Raji (cell line): ENCODE measurements around the gene LANCL2.

ENCODE experiments used
- POLR2A ChIP-seq: IDR thresholded peaks from 2 replicates; pipeline ENCODE4 v1.6.1; 2011; ENCODE audit warnings: low read depth, low read length, control low read depth; ENCODE audit not compliant: insufficient read depth

The LANCL2 gene

GRCh38 chr7:55413442-55413841 is 48.3 kb downstream of the LANCL2 start:
- no peak for TF ChIP-seq POLR2A

DNA sequence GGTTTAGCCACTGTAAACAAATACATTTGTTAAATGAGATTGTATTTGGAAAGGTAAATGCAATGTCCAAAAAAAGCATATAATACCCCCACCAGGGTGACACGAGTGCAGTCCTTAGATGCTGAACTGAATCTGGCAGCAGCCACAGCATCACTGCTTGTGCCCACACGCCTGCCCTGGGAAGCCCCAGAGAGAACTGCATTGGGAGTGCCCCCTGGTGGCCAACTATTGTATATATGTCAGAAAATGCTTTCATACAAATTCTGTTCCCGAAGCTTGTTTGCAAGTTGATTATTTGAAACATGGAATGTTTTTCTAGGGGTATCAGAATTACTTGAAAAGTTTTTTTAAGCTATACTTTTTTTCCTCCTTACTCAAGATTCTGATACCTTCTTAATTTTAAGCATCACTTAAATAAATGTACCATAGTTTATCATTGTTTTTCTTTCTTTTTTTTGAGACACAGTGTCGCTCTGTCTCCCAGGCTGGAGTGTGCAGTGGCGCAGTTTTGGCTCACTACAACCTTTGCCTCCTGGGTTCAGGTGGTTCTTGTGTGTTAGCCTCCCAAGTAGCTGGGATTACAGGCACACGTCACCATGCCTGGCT is 50.1 kb downstream of the LANCL2 start:
- no peak for TF ChIP-seq POLR2A

GRCh38 chr7:55420530-55420929 is 55.4 kb downstream of the LANCL2 start:
- TF ChIP-seq POLR2A, result no peak

GRCh38 chr7:55423277-55423711 is 58.2 kb downstream of the LANCL2 start:
- TF ChIP-seq POLR2A, result no peak

GRCh38 chr7:55423891-55424290 is 58.8 kb downstream of the LANCL2 start:
- no peak for TF ChIP-seq POLR2A

- TF ChIP-seq POLR2A, result no peak
Measured at GRCh38 chr7:55425141-55425752, 60.1 kb downstream of the LANCL2 start.

- TF ChIP-seq POLR2A, result no peak
Measured at GRCh38 chr7:55426676-55427075, 61.5 kb downstream of the LANCL2 start.

DNA sequence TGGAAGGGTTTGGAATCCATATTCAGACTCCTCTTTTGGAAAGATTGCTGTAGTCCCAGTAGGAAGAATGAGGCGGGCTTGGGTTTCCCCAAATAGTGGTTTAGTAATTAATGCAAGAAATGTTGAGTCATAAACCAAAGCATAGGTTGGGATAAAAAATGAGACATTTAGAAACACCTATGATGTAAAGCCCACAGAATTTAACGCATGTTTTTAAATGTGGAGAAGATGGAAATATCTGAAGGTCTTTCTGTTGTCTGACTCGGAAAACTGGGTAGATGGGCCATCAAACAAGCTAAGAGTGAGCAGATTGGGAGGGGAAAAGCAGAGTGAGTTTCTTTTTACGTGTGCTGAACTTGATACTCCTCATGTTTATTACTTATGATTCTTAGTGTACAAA is 62.2 kb downstream of the LANCL2 start:
- no peak for TF ChIP-seq POLR2A

DNA sequence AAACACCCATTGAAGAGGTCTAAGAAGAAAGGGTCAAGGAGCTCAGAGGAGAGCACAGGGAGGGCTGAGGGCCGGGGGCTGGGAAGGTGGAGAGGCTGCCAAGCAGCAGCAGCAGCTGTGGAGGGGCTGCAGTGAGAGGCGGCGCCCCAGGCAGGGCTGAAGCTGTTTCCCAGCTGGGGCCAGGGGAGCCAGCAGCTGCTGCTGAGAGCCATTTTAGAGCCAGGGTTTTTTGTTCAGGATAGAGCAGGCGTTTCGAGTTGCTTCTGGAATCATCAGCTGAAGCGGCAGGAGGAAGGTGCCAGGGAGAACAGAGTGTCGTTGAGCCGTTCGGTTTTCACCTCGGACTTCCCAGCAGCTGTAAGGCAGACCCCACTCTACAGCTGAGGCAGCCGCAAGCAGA is 62.7 kb downstream of the LANCL2 start:
- TF ChIP-seq POLR2A, result no peak

DNA sequence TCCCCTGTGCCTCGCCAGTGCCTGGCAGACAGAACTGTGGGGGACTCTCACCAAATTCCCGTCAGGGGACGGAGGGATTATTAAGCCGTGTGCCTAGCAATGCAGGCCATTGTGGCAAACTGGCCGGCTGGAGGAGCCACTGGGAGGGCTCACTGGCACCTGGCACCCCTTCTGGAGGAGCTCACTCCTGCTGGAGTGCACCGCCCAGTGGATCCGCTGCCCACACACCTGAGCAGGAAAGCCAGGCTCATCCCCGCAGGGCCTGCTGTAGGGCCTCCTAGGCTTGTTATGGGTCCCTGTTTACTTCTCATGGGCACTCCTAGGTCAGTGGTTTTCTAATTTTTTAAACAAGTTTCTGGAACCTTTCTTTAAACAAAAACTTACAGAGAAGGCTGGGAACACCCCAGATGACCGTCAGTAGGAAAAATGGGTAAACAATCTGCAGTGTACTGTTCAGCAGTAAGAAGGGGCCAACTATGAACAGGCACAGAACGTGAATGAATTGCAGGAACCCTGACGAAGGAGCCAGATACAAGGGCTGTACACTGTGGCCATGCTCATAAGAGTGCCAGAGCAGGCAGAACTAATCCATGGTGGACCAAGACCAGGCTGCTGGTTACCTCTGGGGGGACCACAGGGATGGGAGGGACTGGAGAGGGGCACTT is 64.8 kb downstream of the LANCL2 start:
- no peak for TF ChIP-seq POLR2A

- no peak for TF ChIP-seq POLR2A
Measured at GRCh38 chr7:55431898-55432297, 66.8 kb downstream of the LANCL2 start.

- no peak for TF ChIP-seq POLR2A
Measured at GRCh38 chr7:55432506-55432905, 67.4 kb downstream of the LANCL2 start.

- no peak for TF ChIP-seq POLR2A
Measured at GRCh38 chr7:55432939-55433784, 68.0 kb downstream of the LANCL2 start.

DNA sequence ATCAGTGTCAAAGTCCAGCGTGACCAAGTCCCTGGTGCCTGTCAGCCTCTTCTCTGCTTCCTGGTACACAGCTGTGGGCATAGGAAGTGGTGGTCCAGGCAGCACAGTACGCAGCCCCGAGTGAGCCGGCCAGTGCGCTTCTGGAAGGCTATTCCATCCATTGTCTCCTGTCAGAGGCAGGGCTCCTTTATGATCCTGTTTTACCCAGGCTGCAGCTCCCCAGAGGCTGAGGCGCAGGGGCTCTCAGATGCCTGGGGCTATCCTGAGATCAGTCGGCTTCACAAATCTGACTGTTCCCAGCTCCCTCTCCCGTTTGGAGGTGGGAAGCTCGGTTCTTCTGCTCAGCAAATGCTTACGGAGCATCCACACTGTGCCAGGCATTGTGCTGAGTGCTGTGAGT is 70.3 kb downstream of the LANCL2 start:
- no peak for TF ChIP-seq POLR2A

GRCh38 chr7:55436457-55436856 is 71.3 kb downstream of the LANCL2 start:
- TF ChIP-seq POLR2A, result no peak
